Ovary (tissue), 3 donors: ENCODE results near the gene CA11.

Experiments used
- CTCF ChIP-seq, 3 donors: fragments of 450-650 bp in 2 of 3; fragments of 200-600 bp in 1 of 3; IDR thresholded peaks; one replicate each; pipeline versions ENCODE4 v1.5.1 to v1.8.0; 2016 to 2022; ENCODE audit warnings: antibody characterized with exemption in 3 of 3, mild to moderate bottlenecking in 1 of 3
- EP300 ChIP-seq: sonication (generic); formaldehyde crosslinking; IDR thresholded peaks from one replicate; pipeline ENCODE4 v1.6.1; 2017; ENCODE audit warnings: antibody characterized with exemption
- POLR2A ChIP-seq: fragments of 450-650 bp; IDR thresholded peaks from one replicate; pipeline ENCODE4 v1.6.1; 2017; ENCODE audit warnings: antibody characterized with exemption, mild to moderate bottlenecking, moderate library complexity
- donor health status: DM: no; HTN: no; CAD: no.

- TF ChIP-seq CTCF (IDR thresholded peaks at IDR 0.05) (no peak), EP300 (no peak), POLR2A (no peak)
Measured at GRCh38 chr19:48664476-48664875, 18.5 kb upstream of the CA11 start.
